IMR-90 (cell line): ENCODE data around the gene MRPL33.

ENCODE experiments used
- BHLHE40 ChIP-seq: fragments of 150-350 bp; IDR thresholded peaks from 2 replicates; pipeline ENCODE4 v1.6.1; 2016; ENCODE audit warnings: mild to moderate bottlenecking, low read depth, low read length
- CTCF ChIP-seq: conservative IDR thresholded peaks from 2 replicates; pipeline ENCODE4 v1.5.1; 2012; ENCODE audit warnings: mild to moderate bottlenecking, low read depth, low read length, improper control_type of control experiment
- FOS ChIP-seq: fragments of 150-350 bp; IDR thresholded peaks from 2 replicates; pipeline ENCODE4 v1.6.1; 2016; ENCODE audit warnings: low read depth, low read length
- MAFK ChIP-seq: IDR thresholded peaks from 2 replicates; pipeline ENCODE4 v1.6.1; 2012; ENCODE audit warnings: low read depth, low read length, improper control_type of control experiment
- MAZ ChIP-seq: IDR thresholded peaks from 2 replicates; pipeline ENCODE4 v1.6.1; 2012; ENCODE audit warnings: low read depth, mild to moderate bottlenecking, low read length, improper control_type of control experiment, moderate library complexity, borderline replicate concordance
- NFE2L2 ChIP-seq: fragments of 150-350 bp; IDR thresholded peaks from 2 replicates; pipeline ENCODE4 v1.6.1; 2016; ENCODE audit warnings: low read depth, mild to moderate bottlenecking, low read length
- POLR2A ChIP-seq: IDR thresholded peaks from 2 replicates; pipeline ENCODE4 v1.6.1; 2012; ENCODE audit warnings: mild to moderate bottlenecking, low read depth, low read length
- RCOR1 ChIP-seq: IDR thresholded peaks from 2 replicates; pipeline ENCODE4 v1.6.1; 2012; ENCODE audit warnings: mild to moderate bottlenecking, low read length, improper control_type of control experiment; ENCODE audit not compliant: insufficient replicate concordance
- SMC3 ChIP-seq: fragments of 150-350 bp; IDR thresholded peaks from 2 replicates; pipeline ENCODE4 v1.6.1; 2016; ENCODE audit warnings: low read depth, mild to moderate bottlenecking, antibody characterized with exemption, low read length, moderate library complexity
- USF2 ChIP-seq: fragments of 150-350 bp; IDR thresholded peaks from 2 replicates; pipeline ENCODE4 v1.6.1; 2017; ENCODE audit warnings: mild to moderate bottlenecking, antibody characterized with exemption, low read length, low read depth

- no peak for TF ChIP-seq MAZ
- no peak for TF ChIP-seq CTCF
- no peak for TF ChIP-seq BHLHE40
- TF ChIP-seq POLR2A: no peak
- no peak for TF ChIP-seq USF2
- TF ChIP-seq FOS: no peak
- TF ChIP-seq MAFK: no peak
- TF ChIP-seq NFE2L2: no peak
- TF ChIP-seq SMC3: no peak
- TF ChIP-seq RCOR1: no peak
Observed at GRCh38 chr2:27766287-27766661, 5.2 kb upstream of the MRPL33 start.
